Measurements from ENCODE around the gene ZNF689. TPM values are rescaled to one million over a fixed set of nuclear protein-coding genes. Genes with fewer than 3 reads are reported as not detected.

Gene ZNF689
- total and polyA plus RNA-seq, 2 of the 13 experiments (the other 11 are each of a cell fraction or from before 2014, with no cell fraction given), result 9.7 to 19.5 TPM

- peak; percentile 91 for TF ChIP-seq HNRNPLL (IDR thresholded peaks at IDR 0.05; ENCODE audit: low read depth, low read length, poor library complexity, severe bottlenecking)
- TF ChIP-seq HOXA3 (CRISPR knock-in tag; IDR thresholded peaks at IDR 0.05), result peak; percentile 99
- peak in 1 of 2 experiments; percentile 99; a peak in 2 of 4 replicates for TF ChIP-seq KLF16 (CRISPR knock-in tag; IDR thresholded peaks at IDR 0.05)
- TF ChIP-seq ZNF616 (CRISPR knock-in tag; IDR thresholded peaks at IDR 0.05; ENCODE audit: low read depth), result 0 out of 2 replicates have a peak, but pooled peaks have one; percentile 19
- TF ChIP-seq SMC3 (IDR thresholded peaks at IDR 0.05; ENCODE audit: low read length), result no peak
- TF ChIP-seq CSRNP2 (CRISPR knock-in tag; conservative IDR thresholded peaks at IDR 0.05; ENCODE audit: low read depth), result no peak
- TF ChIP-seq TBL1XR1 (IDR thresholded peaks at IDR 0.05; ENCODE audit: borderline replicate concordance, low read length, partially characterized antibody), result peak; percentile 74
- TF ChIP-seq ZNF24 (IDR thresholded peaks at IDR 0.05), result no peak; the same call in 1 of the 2 replicates
- TF ChIP-seq IRX3 (CRISPR knock-in tag; IDR thresholded peaks at IDR 0.05; ENCODE audit: borderline replicate concordance, low read depth), result no peak
- peak; percentile 73 for TF ChIP-seq ZNF264 (CRISPR knock-in tag; IDR thresholded peaks at IDR 0.05)
- TF ChIP-seq GATAD2A (CRISPR knock-in tag; IDR thresholded peaks at IDR 0.05), result peak; percentile 90
- TF ChIP-seq CEBPB (IDR thresholded peaks at IDR 0.05; ENCODE audit: borderline replicate concordance, low read depth, low read length), result no peak
- TF ChIP-seq ZMYM3 (CRISPR knock-in tag; IDR thresholded peaks at IDR 0.05), result peak; percentile 57; the same call in 1 of the 2 replicates
- TF ChIP-seq HMGXB4 (CRISPR knock-in tag; IDR thresholded peaks at IDR 0.05; ENCODE audit: borderline replicate concordance in 1 of 2, low read depth in 1 of 2), result peak; percentile 92 to 97
- TF ChIP-seq ZFP37 (CRISPR knock-in tag; IDR thresholded peaks at IDR 0.05; ENCODE audit: borderline replicate concordance), result peak; percentile 28; the same call in 1 of the 2 replicates
- peak; percentile 47; the same call in 1 of the 2 replicates for TF ChIP-seq ZNF136 (CRISPR knock-in tag; IDR thresholded peaks at IDR 0.05; ENCODE audit: low read depth)
- 0 out of 2 replicates have a peak, but pooled peaks have one; percentile 69 for TF ChIP-seq MLLT10 (CRISPR knock-in tag; IDR thresholded peaks at IDR 0.05)
- no peak for TF ChIP-seq GRHL1 (CRISPR knock-in tag; conservative IDR thresholded peaks at IDR 0.05)
- peak; percentile 68; the same call in 1 of the 2 replicates for TF ChIP-seq ZNF672 (CRISPR knock-in tag; IDR thresholded peaks at IDR 0.05)
- TF ChIP-seq ZNF780A (CRISPR knock-in tag; IDR thresholded peaks at IDR 0.05), result peak; percentile 78; the same call in 1 of the 2 replicates
- no peak for TF ChIP-seq FIP1L1 (IDR thresholded peaks at IDR 0.05; ENCODE audit: borderline replicate concordance, insufficient read depth, low read depth, low read length)
These were observed at the start of gene ZNF689 (continued) for GRCh38 chr16:30609926-30610839.

Data from HepG2 (cell line).